22Rv1 (cell line): Measurements from ENCODE around the gene CPSF4L.

Source experiments
- H3K27ac ChIP-seq: fragments of 450-650 bp; 2 replicates; pipeline ENCODE4 v1.5.1; 2017
- ZFX ChIP-seq: fragments of 450-650 bp; IDR thresholded peaks from 2 replicates; pipeline ENCODE4 v1.6.1; 2017; ENCODE audit warnings: antibody characterized with exemption, borderline replicate concordance
- TF ChIP-seq, protein P1 (sequence below): fragments of 450-650 bp; IDR thresholded peaks from 2 replicates; pipeline ENCODE4 v1.5.1; 2017; ENCODE audit warnings: mild to moderate bottlenecking

The CPSF4L gene

DNA sequence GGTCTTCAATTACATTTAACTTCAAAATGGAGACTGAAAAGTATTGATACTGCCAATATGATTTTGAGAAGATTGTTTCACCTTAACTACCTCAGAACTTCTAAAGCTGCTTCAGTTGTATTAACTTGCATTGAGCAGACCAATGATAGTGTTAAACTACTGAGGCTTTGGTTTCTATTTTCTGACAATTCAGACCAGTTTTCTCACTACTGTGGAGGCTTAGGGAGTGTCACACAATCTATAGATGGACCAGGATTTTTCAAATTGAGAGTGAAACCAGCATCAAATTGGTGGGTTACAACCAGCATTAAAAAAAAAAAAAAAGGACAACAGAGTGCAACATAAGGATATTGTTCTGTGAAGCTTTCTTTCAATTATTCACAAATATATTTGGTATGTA lies 47.7 kb downstream of the CPSF4L start:
- H3K27ac ChIP-seq = peak overlapping the region; percentile 93
- TF ChIP-seq, protein P1, sequence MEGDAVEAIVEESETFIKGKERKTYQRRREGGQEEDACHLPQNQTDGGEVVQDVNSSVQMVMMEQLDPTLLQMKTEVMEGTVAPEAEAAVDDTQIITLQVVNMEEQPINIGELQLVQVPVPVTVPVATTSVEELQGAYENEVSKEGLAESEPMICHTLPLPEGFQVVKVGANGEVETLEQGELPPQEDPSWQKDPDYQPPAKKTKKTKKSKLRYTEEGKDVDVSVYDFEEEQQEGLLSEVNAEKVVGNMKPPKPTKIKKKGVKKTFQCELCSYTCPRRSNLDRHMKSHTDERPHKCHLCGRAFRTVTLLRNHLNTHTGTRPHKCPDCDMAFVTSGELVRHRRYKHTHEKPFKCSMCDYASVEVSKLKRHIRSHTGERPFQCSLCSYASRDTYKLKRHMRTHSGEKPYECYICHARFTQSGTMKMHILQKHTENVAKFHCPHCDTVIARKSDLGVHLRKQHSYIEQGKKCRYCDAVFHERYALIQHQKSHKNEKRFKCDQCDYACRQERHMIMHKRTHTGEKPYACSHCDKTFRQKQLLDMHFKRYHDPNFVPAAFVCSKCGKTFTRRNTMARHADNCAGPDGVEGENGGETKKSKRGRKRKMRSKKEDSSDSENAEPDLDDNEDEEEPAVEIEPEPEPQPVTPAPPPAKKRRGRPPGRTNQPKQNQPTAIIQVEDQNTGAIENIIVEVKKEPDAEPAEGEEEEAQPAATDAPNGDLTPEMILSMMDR = no peak
- no peak for TF ChIP-seq ZFX

DNA sequence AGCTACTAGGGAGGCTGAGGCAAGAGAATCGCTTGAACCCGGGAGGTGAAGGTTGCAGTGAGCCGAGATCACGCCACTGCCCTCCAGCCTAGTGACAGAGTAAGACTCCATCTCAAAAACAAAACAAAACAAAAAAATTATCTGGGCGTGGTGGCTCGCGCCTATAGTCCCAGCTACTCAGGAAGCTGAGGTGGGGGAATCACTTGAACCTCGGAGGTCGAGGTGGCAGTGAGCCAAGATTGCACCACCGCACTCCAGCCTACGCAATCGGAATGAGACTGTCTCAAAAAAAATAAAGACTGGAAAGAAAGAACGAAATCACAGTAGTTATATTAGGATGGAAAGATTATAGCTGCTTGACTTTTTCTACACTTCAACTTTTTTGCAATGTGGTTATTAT lies 49.9 kb downstream of the CPSF4L start:
- no peak overlapping the region for H3K27ac ChIP-seq
- TF ChIP-seq ZFX = no peak
- TF ChIP-seq, protein P1 = no peak

DNA sequence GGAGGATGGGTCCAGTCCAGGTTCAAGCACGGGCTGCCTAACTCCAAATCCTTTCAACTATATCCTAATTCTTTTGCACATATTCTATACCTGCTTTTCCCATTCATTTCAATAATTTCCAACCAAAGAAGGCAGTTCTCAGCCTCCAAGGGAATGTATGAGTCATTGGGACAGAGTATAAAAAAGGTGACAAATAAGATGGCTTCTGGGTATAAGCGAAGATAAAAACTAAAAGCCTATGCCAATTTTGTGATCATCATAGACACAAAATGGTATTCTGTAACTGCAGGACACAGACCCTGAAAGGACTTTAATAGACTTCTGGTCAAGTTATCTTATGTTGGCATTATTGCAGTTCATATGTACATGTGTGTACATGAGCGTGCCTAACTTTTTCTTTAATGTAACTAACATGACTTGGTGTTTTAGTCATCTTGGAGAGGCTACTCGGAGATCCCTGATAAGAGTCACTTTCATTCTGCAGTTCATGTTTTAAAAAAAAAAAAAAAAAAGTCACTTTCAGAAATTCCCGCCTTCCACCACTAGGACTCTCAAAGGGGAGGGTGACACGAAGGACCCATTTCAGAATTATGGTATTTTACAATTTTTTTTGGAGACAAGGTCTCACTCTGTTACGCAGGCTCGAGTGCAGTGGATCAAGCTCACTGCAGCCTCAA lies 51.5 kb downstream of the CPSF4L start:
- H3K27ac ChIP-seq = 0 out of 2 replicates have a peak overlapping the region, but pooled peaks have one; percentile 2
- TF ChIP-seq, protein P1 = no peak; the same call in 1 of the 2 replicates
- TF ChIP-seq ZFX = no peak

DNA sequence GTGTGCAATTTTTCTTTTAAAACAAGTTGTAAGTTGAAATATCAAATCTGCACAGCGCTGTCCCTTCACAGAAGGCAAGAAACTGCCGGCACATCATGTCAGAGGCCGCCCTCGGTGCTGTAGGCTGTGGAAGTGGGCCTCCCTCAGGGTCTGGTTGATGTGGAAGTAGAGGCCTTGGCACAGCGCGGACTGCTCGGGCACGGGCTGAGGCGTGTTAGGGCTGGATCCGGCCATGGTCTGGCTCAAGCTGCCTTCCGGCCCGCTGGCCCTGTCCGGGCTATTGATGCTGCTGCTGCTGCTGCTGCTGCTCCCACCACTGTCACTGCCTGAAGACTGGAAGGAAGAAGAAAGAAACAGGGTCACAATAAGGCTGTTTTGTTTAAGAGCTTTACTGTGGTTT lies 52.2 kb downstream of the CPSF4L start:
- H3K27ac ChIP-seq = 0 out of 2 replicates have a peak overlapping the region, but pooled peaks have one; percentile 2
- TF ChIP-seq, protein P1 = no peak
- TF ChIP-seq ZFX = no peak

DNA sequence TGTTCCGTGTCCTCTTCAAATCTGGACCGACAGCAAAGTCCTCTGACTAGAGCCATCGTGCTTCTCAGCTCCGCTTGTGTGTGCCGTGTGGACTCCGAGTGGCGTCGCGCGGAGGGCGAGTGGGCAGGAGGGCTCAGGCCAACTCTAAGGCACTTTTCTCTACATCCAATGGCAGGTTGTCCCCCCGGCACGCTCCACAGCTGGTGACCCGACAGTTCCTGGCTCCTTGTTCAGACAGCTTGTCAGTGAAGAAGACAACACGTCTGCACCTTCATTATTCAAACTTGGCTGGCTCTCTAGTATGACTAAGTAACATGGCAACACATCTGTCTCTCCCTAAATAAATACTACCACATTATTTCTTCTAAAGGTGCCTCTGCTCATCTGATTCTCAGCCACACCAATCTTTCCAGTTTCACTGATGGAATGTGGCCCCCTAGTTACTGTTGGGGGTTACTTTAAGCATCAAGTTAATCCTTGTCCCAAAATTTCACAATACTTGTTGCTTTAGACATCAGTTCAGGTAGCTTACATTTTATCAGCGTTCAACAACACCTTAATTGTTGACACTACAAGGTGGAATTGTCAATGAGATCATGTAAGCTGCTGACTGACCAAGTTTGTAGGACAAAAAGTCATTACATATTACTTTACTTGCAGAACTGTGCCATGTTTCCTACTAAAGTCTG lies 53.4 kb downstream of the CPSF4L start:
- H3K27ac ChIP-seq = peak overlapping the region; percentile 94
- no peak for TF ChIP-seq ZFX
- TF ChIP-seq, protein P1 = no peak

DNA sequence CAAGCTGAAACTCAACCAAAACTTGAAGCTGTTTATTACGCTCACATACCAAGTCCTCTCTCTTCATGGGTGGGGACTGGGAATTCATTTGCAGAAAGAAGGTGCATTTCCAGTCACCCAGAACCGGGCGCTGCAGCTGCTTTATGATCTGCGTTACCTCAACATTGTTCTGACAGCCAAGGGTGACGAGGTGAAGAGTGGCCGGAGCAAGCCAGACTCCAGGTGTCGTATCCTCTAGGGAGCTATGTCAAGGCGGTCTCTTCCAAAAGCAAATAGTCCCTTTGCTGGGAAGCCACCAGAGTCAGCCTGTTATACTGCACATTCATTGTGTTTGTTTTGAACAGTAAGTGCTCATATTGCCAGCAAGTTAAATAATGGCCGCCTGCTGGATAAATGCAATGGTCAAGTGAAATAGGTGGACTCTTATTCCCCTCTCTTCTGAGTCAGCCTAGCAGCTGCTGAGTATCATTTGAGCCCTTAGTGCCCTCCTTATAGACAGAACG lies 56.2 kb downstream of the CPSF4L start:
- H3K27ac ChIP-seq = peak overlapping the region; percentile 94
- TF ChIP-seq, protein P1 = peak; percentile 16
- TF ChIP-seq ZFX = no peak
